OCI-LY7 (cell line): Measurements from ENCODE around the gene PYM1.

ENCODE experiments used
- CTCF ChIP-seq: fragments of 200-600 bp; sonication (generic); conservative IDR thresholded peaks from 2 replicates; pipeline ENCODE4 v1.5.1; 2014; ENCODE audit warnings: mild to moderate bottlenecking, antibody characterized with exemption, low read length, moderate library complexity, mixed read lengths
- EZH2phosphoT487 ChIP-seq: fragments of 200-600 bp; sonication (generic); IDR thresholded peaks from 2 replicates; pipeline ENCODE4 v1.6.1; 2018; ENCODE audit warnings: low read depth, borderline replicate concordance, mild to moderate bottlenecking, mixed run types, antibody characterized with exemption, low read length, moderate library complexity, mixed read lengths

- TF ChIP-seq CTCF, result no peak
- TF ChIP-seq EZH2phosphoT487, result no peak
Measured at GRCh38 chr12:55973599-55974307, 46.1 kb upstream of the PYM1 start, which contains the start of gene RAB5B.
